Measurements from ENCODE around the gene TRIO. TPM values are rescaled to one million over a fixed set of nuclear protein-coding genes. Genes with fewer than 3 reads are reported as not detected.
A peak's percentile ranks its signal among the peaks of the same experiment; 100 is the strongest.

TRIO gene
- total RNA-seq, 1 experiment from 2014 or later = 136 TPM

DNA sequence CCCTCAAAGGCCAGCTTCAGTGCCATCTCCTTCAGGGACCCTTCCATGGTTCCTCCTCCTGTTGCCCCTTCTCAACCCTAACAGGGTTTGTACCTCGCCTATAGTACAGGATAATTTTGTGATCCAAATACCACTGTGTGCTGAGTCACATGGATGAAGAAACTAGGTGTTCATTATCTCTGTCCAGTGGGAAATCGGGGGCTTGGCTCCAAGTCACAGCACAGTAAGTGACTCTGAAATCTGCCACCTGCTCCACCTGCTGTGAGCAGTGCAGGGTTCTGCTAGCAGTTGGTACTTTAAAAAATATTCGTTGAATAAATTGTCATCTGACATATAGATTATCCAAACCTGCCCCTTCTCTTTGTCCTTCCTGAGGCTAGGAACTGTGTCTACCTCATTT, 315.3 kb downstream of the TRIO start:
- Mint-ChIP-seq H3K27me3 (ENCODE audit: insufficient read depth, unreplicated experiment) (no peaks in the 10 kb centered on the region), H3K36me3 (ENCODE audit: insufficient read depth, unreplicated experiment) (peaks cover 42% of the 10 kb centered on the region), H3K9me3 (ENCODE audit: unreplicated experiment) (no peaks in the 10 kb centered on the region), H3K27ac (ENCODE audit: low read depth, unreplicated experiment) (no peak overlapping the region), H3K4me3 (ENCODE audit: unreplicated experiment) (no peak overlapping the region), H3K4me1 (ENCODE audit: insufficient read depth, unreplicated experiment) (peaks cover 1% of the 10 kb centered on the region)
- BruUV-seq (replicated peaks) = no TSS peak
- ChIA-PET POLR2A (no interaction called here), CTCF (no interaction called here)
- intact Hi-C loops (cut with micrococcal nuclease) = no loop called here
- DNase-seq (ENCODE audit: unreplicated experiment) = no peak
- TF ChIP-seq CTCF (IDR thresholded peaks at IDR 0.05; ENCODE audit: unreplicated experiment) = no peak

DNA sequence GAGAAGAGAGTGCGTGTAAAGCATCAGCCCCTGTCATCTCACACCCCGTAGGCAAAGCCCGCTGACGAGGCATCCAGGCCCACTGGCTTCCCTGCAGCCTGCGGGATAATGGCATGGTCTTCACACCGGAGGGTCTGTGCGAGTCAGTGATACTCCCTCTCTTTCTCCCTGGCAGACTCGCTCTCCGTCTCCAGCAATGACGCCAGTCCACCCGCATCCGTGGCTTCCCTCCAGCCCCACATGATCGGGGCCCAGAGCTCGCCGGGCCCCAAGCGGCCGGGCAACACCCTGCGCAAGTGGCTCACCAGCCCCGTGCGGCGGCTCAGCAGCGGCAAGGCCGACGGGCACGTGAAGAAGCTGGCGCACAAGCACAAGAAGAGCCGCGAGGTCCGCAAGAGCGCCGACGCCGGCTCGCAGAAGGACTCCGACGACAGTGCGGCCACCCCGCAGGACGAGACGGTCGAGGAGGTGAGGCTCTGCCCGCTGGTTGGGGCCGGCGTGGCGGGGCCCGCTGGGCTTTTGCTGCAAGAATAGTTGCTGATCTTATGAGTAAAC, 317.8 kb downstream of the TRIO start:
- no peaks in the 10 kb centered on the region for H3K27me3 Mint-ChIP-seq (ENCODE audit: insufficient read depth, unreplicated experiment)
- intact Hi-C loops (cut with micrococcal nuclease) = no loop called here
- H3K27ac Mint-ChIP-seq (ENCODE audit: low read depth, unreplicated experiment) = no peak overlapping the region
- peaks cover 6% of the 10 kb centered on the region for H3K4me1 Mint-ChIP-seq (ENCODE audit: insufficient read depth, unreplicated experiment)
- BruUV-seq (replicated peaks) = no TSS peak
- TF ChIP-seq CTCF (IDR thresholded peaks at IDR 0.05; ENCODE audit: unreplicated experiment) = no peak
- H3K4me3 Mint-ChIP-seq (ENCODE audit: unreplicated experiment) = no peak overlapping the region
- DNase-seq (ENCODE audit: unreplicated experiment) = no peak
- peaks cover 54% of the 10 kb centered on the region for H3K36me3 Mint-ChIP-seq (ENCODE audit: insufficient read depth, unreplicated experiment)
- CTCF ChIA-PET = no interaction called here
- POLR2A ChIA-PET = no interaction called here
- H3K9me3 Mint-ChIP-seq (ENCODE audit: unreplicated experiment) = no peaks in the 10 kb centered on the region

GRCh38 chr5:14462681-14463080, 319.5 kb downstream of the TRIO start:
- intact Hi-C loops (cut with micrococcal nuclease) = no loop called here
- no peaks in the 10 kb centered on the region for H3K9me3 Mint-ChIP-seq (ENCODE audit: unreplicated experiment)
- H3K27ac Mint-ChIP-seq (ENCODE audit: low read depth, unreplicated experiment) = no peak overlapping the region
- POLR2A ChIA-PET = interaction anchor here (0.6 to 0.9 kb wide), 3 partner anchors 11 to 32 kb away, joined by 3 read pairs; no protein-coding TSS in a partner anchor
- H3K36me3 Mint-ChIP-seq (ENCODE audit: insufficient read depth, unreplicated experiment) = peaks cover 71% of the 10 kb centered on the region
- peaks cover 6% of the 10 kb centered on the region for H3K4me1 Mint-ChIP-seq (ENCODE audit: insufficient read depth, unreplicated experiment)
- no peak overlapping the region for H3K4me3 Mint-ChIP-seq (ENCODE audit: unreplicated experiment)
- BruUV-seq (replicated peaks) = no TSS peak
- CTCF ChIA-PET = interaction anchor here (0.7 to 1.3 kb wide), 3 partner anchors 10 to 45 kb away, joined by 3 to 4 read pairs (median 4); no protein-coding TSS in a partner anchor
- H3K27me3 Mint-ChIP-seq (ENCODE audit: insufficient read depth, unreplicated experiment) = no peaks in the 10 kb centered on the region
- no peak for DNase-seq (ENCODE audit: unreplicated experiment)
- TF ChIP-seq CTCF (IDR thresholded peaks at IDR 0.05; ENCODE audit: unreplicated experiment) = no peak

DNA sequence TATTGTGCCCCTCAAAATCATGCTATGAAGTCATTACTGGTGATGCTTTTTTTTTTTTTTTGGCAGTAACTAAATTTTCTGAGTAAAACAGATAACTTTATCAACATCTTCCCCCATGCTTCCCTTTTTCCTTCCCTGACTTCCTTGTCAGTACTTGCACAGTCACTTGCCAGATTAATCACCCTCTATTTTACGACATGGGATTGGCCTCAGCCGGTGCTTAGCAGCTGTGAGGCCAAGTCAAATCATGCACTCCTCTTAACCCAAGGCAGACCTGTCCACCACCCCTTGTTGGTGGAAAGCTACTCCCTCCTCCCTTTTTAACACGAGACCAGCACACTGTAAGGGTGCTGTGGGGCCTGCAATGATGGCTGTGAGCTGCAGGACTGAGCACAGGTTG, 320.5 kb downstream of the TRIO start:
- intact Hi-C loops (cut with micrococcal nuclease) = no loop called here
- ChIA-PET POLR2A (interaction anchor here (0.7 to 0.9 kb wide), 2 partner anchors 11 to 307 kb away, joined by 3 read pairs; no protein-coding TSS in a partner anchor), CTCF (interaction anchor here (0.6 kb wide), 2 partner anchors 539 to 1307 kb away, joined by 3 to 4 read pairs; no protein-coding TSS in a partner anchor)
- Mint-ChIP-seq H3K36me3 (ENCODE audit: insufficient read depth, unreplicated experiment) (peaks cover 73% of the 10 kb centered on the region), H3K4me3 (ENCODE audit: unreplicated experiment) (no peak overlapping the region), H3K4me1 (ENCODE audit: insufficient read depth, unreplicated experiment) (peaks cover 6% of the 10 kb centered on the region), H3K27ac (ENCODE audit: low read depth, unreplicated experiment) (no peak overlapping the region), H3K9me3 (ENCODE audit: unreplicated experiment) (no peaks in the 10 kb centered on the region), H3K27me3 (ENCODE audit: insufficient read depth, unreplicated experiment) (no peaks in the 10 kb centered on the region)
- BruUV-seq (replicated peaks) = no TSS peak
- TF ChIP-seq CTCF (IDR thresholded peaks at IDR 0.05; ENCODE audit: unreplicated experiment) = no peak
- DNase-seq (ENCODE audit: unreplicated experiment) = peak; percentile 23

Data from MCF 10A (cell line).